GM20431 (cell line): ENCODE measurements around the gene SNCAIP.
"Not testable (repeated sequence)": the region's sequence is repeated elsewhere in the genome, so short reads cannot be mapped to it uniquely, and the experiment has no call there.

Experiments used
- in situ Hi-C: fragments of 300-500 bp; cut with MseI, MboI; formaldehyde crosslinking; loops from one replicate; pipeline ENCODE4 v1.15.0; 2020; ENCODE audit warnings: low sequenced_read_pairs; ENCODE audit not compliant: unreplicated experiment

The SNCAIP gene

GRCh38 chr5:122484103-122484502 lies 172.1 kb downstream of the SNCAIP start:
- in situ Hi-C loops: no loop called here

GRCh38 chr5:122485226-122485625 lies 173.2 kb downstream of the SNCAIP start:
- in situ Hi-C loops: no loop called here

- in situ Hi-C loops: not testable (repeated sequence)
These were observed 174.6 kb downstream of the SNCAIP start for GRCh38 chr5:122486616-122487015.

GRCh38 chr5:122490718-122491117 lies 178.7 kb downstream of the SNCAIP start:
- in situ Hi-C loops: no loop called here

GRCh38 chr5:122492675-122493074 lies 180.6 kb downstream of the SNCAIP start:
- in situ Hi-C loops: no loop called here

GRCh38 chr5:122493091-122494021 lies 181.3 kb downstream of the SNCAIP start:
- in situ Hi-C loops: no loop called here

GRCh38 chr5:122494109-122494508 lies 182.1 kb downstream of the SNCAIP start:
- in situ Hi-C loops: no loop called here

- in situ Hi-C loops: no loop called here
These were observed 186.1 kb downstream of the SNCAIP start for GRCh38 chr5:122498163-122498562.

GRCh38 chr5:122499585-122499984 lies 187.5 kb downstream of the SNCAIP start:
- in situ Hi-C loops: no loop called here

GRCh38 chr5:122500245-122501088 lies 188.4 kb downstream of the SNCAIP start:
- in situ Hi-C loops: loop anchor here (25.0 kb wide), 1 partner anchor 837 kb away; no protein-coding TSS in a partner anchor

- in situ Hi-C loops: loop anchor here (25.0 kb wide), 1 partner anchor 836 kb away; no protein-coding TSS in a partner anchor
These were observed 189.0 kb downstream of the SNCAIP start for GRCh38 chr5:122501089-122501435.

- in situ Hi-C loops: loop anchor here (25.0 kb wide), 1 partner anchor 830 kb away; no protein-coding TSS in a partner anchor
These were observed 195.0 kb downstream of the SNCAIP start for GRCh38 chr5:122507045-122507444.

GRCh38 chr5:122507581-122507980 lies 195.5 kb downstream of the SNCAIP start:
- in situ Hi-C loops: loop anchor here (25.0 kb wide), 1 partner anchor 830 kb away; no protein-coding TSS in a partner anchor

GRCh38 chr5:122508623-122509022 lies 196.6 kb downstream of the SNCAIP start:
- in situ Hi-C loops: loop anchor here (25.0 kb wide), 1 partner anchor 829 kb away; no protein-coding TSS in a partner anchor
